Left ventricle myocardium inferior (tissue), 1 donor: ENCODE data around the gene PLD4. TPM values are rescaled to one million over a fixed set of nuclear protein-coding genes. Genes with fewer than 3 reads are reported as not detected.
"Not testable (repeated sequence)": the region's sequence is repeated elsewhere in the genome, so short reads cannot be mapped to it uniquely, and the experiment has no call there.

ENCODE experiments used
- DNase-seq: peaks from one replicate; pipeline ENCODE4 v3.0.0-alpha.2; 2020
- H3K27ac ChIP-seq: fragments of 200-600 bp; replicated peaks from 2 replicates; pipeline ENCODE4 v1.8.0; 2021
- H3K27me3 ChIP-seq: fragments of 200-600 bp; 2 replicates; pipeline ENCODE4 v1.8.0; 2021; ENCODE audit warnings: low read depth
- H3K36me3 ChIP-seq: fragments of 200-600 bp; 2 replicates; pipeline ENCODE4 v1.8.0; 2021
- H3K4me1 ChIP-seq: fragments of 200-600 bp; 2 replicates; pipeline ENCODE4 v1.8.0; 2021
- H3K4me3 ChIP-seq: fragments of 200-600 bp; 2 replicates; pipeline ENCODE4 v1.8.0; 2021; ENCODE audit warnings: mild to moderate bottlenecking, moderate library complexity
- H3K9me3 ChIP-seq: fragments of 200-600 bp; replicated peaks from 2 replicates; pipeline ENCODE4 v1.8.0; 2021
- intact Hi-C: fragments of 100-400 bp; cut with micrococcal nuclease; formaldehyde crosslinking; loops from one replicate; pipeline ENCODE4 v1.11.0; 2022
- total RNA-seq: library from RNA; stranded (reverse); fragmentation: NEBNext Ultra II Directional; extraction: Animal tissue kit (Norgen Biotek cat#: 25700); gene quantifications from one replicate; pipeline ENCODE4 v1.2.1, GENCODE V29; 2021
- TF ChIP-seq, protein P1 (sequence below): fragments of 200-600 bp; IDR thresholded peaks from 2 replicates; pipeline ENCODE4 v1.8.0; 2021; ENCODE audit warnings: antibody characterized with exemption, mild to moderate bottlenecking, borderline replicate concordance
- donor health status: DM: no; HTN: yes; CAD: no; lungs with severe emphysema.

PLD4 gene
- total RNA-seq, 1 donor from 2014 or later, result 0.44 TPM

DNA sequence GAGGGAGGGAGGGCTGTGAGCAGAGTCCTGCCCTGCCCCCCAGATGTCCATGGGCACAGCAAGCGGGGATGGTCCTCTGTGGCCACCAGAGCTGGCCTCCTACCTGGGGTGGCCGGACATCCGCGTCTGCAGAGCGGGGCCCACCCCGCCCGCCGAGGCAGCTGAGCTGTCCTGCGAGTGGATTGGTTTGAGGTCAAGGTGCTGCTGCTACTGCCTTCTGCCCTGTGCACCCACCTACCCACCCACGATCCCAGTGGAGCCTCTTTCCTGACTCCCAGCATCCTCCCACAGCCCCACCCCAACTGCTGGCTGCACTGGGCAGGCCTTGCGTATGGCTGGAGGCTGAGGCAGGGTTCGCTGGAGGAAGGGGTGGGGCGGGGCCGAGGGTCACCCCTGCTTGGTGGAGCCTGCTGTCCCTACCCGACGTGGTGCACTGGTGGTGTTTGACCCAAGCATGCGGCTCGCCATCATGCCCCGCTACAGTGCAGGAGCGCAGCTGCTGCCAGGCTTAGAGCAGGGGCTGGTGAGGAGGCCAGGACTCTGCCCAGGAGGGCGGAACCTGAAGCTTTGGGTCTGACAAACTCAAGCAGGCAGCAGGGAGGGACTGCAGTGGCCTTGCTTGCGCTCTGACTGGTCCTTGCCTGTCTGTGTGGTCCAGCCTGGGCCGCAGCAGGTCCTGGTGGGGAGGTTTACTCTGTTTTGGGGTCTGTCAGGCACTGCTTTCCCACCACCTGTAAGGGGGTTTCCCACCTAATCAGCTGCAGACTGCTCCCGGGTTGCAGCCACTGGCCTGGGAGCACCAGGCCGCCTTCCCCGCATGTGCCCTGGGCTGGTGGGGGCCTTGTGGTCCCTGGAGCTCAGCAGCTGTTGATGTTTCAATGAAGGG lies 35.9 kb upstream of the PLD4 start:
- Histone ChIP-seq H3K4me1 (no peaks in the 10 kb centered on the region), H3K27me3 (no peaks in the 10 kb centered on the region), H3K36me3 (peaks cover 37% of the 10 kb centered on the region), H3K4me3 (no peak overlapping the region), H3K27ac (no peak overlapping the region), H3K9me3 (no peaks in the 10 kb centered on the region)
- DNase-seq, result peak; percentile 9
- TF ChIP-seq, protein P1, sequence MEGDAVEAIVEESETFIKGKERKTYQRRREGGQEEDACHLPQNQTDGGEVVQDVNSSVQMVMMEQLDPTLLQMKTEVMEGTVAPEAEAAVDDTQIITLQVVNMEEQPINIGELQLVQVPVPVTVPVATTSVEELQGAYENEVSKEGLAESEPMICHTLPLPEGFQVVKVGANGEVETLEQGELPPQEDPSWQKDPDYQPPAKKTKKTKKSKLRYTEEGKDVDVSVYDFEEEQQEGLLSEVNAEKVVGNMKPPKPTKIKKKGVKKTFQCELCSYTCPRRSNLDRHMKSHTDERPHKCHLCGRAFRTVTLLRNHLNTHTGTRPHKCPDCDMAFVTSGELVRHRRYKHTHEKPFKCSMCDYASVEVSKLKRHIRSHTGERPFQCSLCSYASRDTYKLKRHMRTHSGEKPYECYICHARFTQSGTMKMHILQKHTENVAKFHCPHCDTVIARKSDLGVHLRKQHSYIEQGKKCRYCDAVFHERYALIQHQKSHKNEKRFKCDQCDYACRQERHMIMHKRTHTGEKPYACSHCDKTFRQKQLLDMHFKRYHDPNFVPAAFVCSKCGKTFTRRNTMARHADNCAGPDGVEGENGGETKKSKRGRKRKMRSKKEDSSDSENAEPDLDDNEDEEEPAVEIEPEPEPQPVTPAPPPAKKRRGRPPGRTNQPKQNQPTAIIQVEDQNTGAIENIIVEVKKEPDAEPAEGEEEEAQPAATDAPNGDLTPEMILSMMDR, result no peak
- intact Hi-C loops, result no loop called here

DNA sequence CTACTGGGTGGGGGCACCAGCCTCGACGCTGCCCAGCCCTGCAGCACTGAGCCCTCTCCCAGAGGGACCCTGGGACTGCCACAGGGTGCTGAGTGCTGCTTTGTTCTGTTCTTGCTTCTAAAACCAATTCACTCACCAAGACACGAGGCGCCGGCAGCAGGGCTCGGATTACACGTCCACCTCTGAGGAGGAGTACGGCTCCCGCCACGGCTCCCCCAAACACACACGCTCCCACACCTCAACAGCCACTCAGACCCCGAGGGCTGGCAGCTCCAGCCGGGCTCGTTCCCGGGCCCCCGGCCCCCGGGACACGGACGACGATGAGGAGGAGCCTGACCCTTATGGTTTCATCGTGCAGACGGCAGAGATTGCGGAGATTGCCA lies 35.3 kb upstream of the PLD4 start:
- TF ChIP-seq, protein P1, result no peak
- H3K9me3 ChIP-seq, result no peaks in the 10 kb centered on the region
- no peak overlapping the region for H3K27ac ChIP-seq
- peak; percentile 11 for DNase-seq
- intact Hi-C loops, result no loop called here
- no peaks in the 10 kb centered on the region for H3K27me3 ChIP-seq
- H3K4me3 ChIP-seq, result no peak overlapping the region
- H3K4me1 ChIP-seq, result peaks cover 3% of the 10 kb centered on the region
- peaks cover 32% of the 10 kb centered on the region for H3K36me3 ChIP-seq

DNA sequence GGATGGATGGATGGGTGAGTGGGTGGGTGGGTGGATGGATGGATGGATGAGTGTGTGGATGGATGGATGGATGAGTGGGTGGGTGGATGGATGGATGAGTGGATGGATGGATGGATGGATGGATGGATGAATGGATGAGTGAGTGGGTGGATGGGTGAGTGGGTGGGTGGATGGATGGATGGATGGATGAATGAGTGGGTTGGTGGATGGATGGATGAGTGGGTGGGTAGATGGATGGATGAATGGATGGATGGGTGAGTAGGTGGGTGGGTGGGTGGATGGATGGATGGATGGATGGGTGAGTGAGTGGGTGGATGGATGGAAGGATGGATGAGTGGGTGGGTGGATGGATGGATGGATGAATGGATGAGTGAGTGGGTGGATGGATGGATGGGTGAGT lies 34.4 kb upstream of the PLD4 start:
- intact Hi-C loops, H3K27ac ChIP-seq, H3K9me3 ChIP-seq, H3K27me3 ChIP-seq, DNase-seq, H3K4me3 ChIP-seq: not testable (repeated sequence)
- Histone ChIP-seq H3K4me1 (peaks cover 12% of the 10 kb centered on the region), H3K36me3 (peaks cover 29% of the 10 kb centered on the region)

DNA sequence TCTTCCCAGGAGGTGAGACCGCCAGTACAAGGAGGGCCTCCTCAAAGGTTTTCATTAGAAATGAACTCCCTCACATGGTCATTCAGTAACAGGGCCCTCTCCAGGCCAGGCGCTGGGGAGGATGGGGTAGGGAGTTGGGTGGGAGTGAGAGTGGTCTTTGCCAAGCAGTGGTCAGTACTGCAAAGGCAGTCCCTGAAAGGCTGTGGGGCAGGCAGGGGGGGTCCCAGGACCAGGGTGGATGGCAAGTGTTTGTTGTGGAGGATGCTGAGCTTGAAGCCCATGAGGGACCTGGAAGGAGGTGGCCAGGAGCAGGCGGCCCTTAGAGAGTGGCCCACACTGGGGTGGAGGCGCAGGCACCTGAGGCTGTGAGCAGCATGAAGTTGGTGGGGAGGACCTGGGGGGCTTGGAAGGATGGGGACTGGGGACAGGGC lies 33.5 kb upstream of the PLD4 start:
- intact Hi-C loops, result no loop called here
- H3K27ac ChIP-seq, result no peak overlapping the region
- H3K9me3 ChIP-seq, result no peaks in the 10 kb centered on the region
- H3K27me3 ChIP-seq, result no peaks in the 10 kb centered on the region
- DNase-seq, result peak; percentile 9
- TF ChIP-seq, protein P1, result no peak
- H3K36me3 ChIP-seq, result peaks cover 20% of the 10 kb centered on the region
- no peak overlapping the region for H3K4me3 ChIP-seq
- H3K4me1 ChIP-seq, result peaks cover 20% of the 10 kb centered on the region

DNA sequence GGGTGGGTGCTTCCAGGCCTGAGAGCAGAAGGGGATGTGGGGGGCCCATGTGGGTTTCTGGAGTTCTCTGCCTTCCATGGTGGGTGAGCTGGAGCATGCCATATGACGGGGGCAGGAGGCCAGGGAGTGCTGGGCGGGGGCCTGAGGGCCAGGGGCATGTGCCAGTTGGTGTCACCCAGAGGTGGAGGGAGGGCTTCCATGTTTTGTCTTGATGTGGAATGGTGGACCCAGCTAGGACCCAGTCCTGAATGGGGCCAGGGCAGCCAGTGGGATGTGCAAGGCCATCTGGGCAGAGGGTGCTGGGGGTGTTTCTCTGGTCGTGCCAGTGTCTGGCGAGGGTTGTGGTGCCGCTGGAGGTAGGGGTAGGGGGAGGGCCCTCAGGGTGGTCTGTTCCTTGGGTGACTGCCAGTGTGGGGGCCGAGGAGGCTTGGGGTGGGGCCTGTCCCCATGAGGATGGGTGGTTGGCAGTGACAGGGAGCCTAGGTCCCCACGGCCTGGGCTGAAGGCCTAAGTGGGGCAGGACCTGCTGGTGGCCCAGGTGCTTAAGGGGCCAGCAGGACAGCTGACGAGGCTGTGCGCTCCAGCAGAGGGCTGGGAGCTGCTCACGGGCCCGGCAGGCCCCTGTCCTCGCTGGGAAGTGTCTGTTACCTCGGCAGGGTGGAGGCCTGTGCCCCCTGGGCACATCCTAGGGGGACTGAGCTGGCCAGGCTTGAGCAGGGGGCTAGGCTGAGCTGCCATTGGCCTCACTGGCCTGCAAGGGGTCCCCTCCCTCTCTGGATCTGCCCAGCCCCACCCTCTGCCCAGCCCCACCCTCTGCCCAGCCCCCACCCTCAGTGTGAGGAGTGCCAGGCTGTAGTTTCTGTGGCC lies 32.8 kb upstream of the PLD4 start:
- Histone ChIP-seq H3K4me1 (peaks cover 21% of the 10 kb centered on the region), H3K9me3 (no peaks in the 10 kb centered on the region), H3K36me3 (peaks cover 13% of the 10 kb centered on the region), H3K27me3 (no peaks in the 10 kb centered on the region), H3K4me3 (no peak overlapping the region), H3K27ac (no peak overlapping the region)
- peak; percentile 14 for DNase-seq
- TF ChIP-seq, protein P1, result no peak
- intact Hi-C loops, result no loop called here
